HepG2 (cell line): ENCODE data around the gene OR2T10. TPM values are rescaled to one million over a fixed set of nuclear protein-coding genes. Genes with fewer than 3 reads are reported as not detected.
A peak's percentile ranks its signal among the peaks of the same experiment; 100 is the strongest.

Source experiments
- EHMT2 ChIP-seq: fragments of 200-600 bp; sonication (generic); IDR thresholded peaks from 2 replicates; pipeline ENCODE4 v1.7.0; 2017; ENCODE audit warnings: antibody characterized with exemption, low read depth, low read length, borderline replicate concordance
- FOXA3 ChIP-seq: IDR thresholded peaks from 2 replicates; pipeline ENCODE4 v1.6.1; 2016; ENCODE audit warnings: missing genetic modification reagents, missing compliant biosample characterization
- KDM5B ChIP-seq: sonication (generic); formaldehyde crosslinking; IDR thresholded peaks from 2 replicates; pipeline ENCODE4 v1.4.0; 2020; ENCODE audit warnings: missing genetic modification reagents, mild to moderate bottlenecking, borderline replicate concordance
- KLF11 ChIP-seq: IDR thresholded peaks from 2 replicates; pipeline ENCODE4 v1.6.1; 2016; ENCODE audit warnings: missing compliant biosample characterization
- MED1 ChIP-seq: sonication (generic); formaldehyde crosslinking; IDR thresholded peaks from 2 replicates; pipeline ENCODE4 v1.4.0; 2020; ENCODE audit warnings: missing genetic modification reagents
- MIER2 ChIP-seq: IDR thresholded peaks from 2 replicates; pipeline ENCODE4 v1.6.1; 2016; ENCODE audit warnings: missing biosample characterization, missing genetic modification reagents
- MTA1 ChIP-seq: sonication (generic); formaldehyde crosslinking; IDR thresholded peaks from 2 replicates; pipeline ENCODE4 v1.4.0; 2020; ENCODE audit warnings: missing genetic modification reagents, mild to moderate bottlenecking, borderline replicate concordance
- RFXAP ChIP-seq: sonication (generic); formaldehyde crosslinking; IDR thresholded peaks from 2 replicates; pipeline ENCODE4 v1.4.0; 2020; ENCODE audit warnings: missing genetic modification reagents, borderline replicate concordance
- SMARCC2 ChIP-seq: fragments of 450-650 bp; IDR thresholded peaks from 2 replicates; pipeline ENCODE4 v1.6.1; 2017; ENCODE audit warnings: antibody characterized with exemption, mild to moderate bottlenecking
- SRF ChIP-seq: IDR thresholded peaks from 2 replicates; pipeline ENCODE4 v1.6.1; 2011; ENCODE audit warnings: mild to moderate bottlenecking, low read depth, low read length, moderate library complexity
- WIZ ChIP-seq: sonication (generic); formaldehyde crosslinking; IDR thresholded peaks from 2 replicates; pipeline ENCODE4 v1.5.1; 2020; ENCODE audit warnings: mild to moderate bottlenecking, missing genetic modification reagents
- polyA plus RNA-seq, 8 experiments: library from polyadenylated mRNA; depleted of rRNA in 3 of 8; stranded (reverse) in 7 of 8; unstranded in 1 of 8; fragments of >200 nt; fragmentation: Illumina TruSeq in 4 of 8; extraction: Trizol in 4 of 8; gene quantifications; 2 replicates each; pipeline versions ENCODE4 v1.2.1 to v1.2.3, GENCODE V29; 2011 to 2016; ENCODE audit warnings: low read depth in 4 of 8, missing spikeins in 1 of 8, mixed read lengths in 1 of 8; ENCODE audit not compliant: insufficient read depth in 1 of 8
- total RNA-seq, 5 experiments: library from RNA; depleted of rRNA; stranded (reverse); fragments of >200 nt; fragmentation: Illumina TruSeq; extraction: Trizol; gene quantifications; 2 replicates each; pipeline ENCODE4 v1.2.3, GENCODE V29; 2016; ENCODE audit warnings: low read depth in 1 of 5
- TF ChIP-seq, protein P1 (sequence below): sonication (generic); formaldehyde crosslinking; IDR thresholded peaks from 2 replicates; pipeline ENCODE4 v1.4.0; 2020; ENCODE audit warnings: mild to moderate bottlenecking, missing genetic modification reagents, borderline replicate concordance
- TF ChIP-seq, protein P2 (sequence below): sonication (generic); formaldehyde crosslinking; IDR thresholded peaks from 2 replicates; pipeline ENCODE4 v1.4.0; 2020; ENCODE audit warnings: low read depth, mild to moderate bottlenecking, missing genetic modification reagents
- TF ChIP-seq, protein P3 (sequence below): sonication (generic); formaldehyde crosslinking; IDR thresholded peaks from 2 replicates; pipeline ENCODE4 v1.5.0; 2020; ENCODE audit warnings: missing genetic modification reagents
- TF ChIP-seq, protein P4 (sequence below), 2 experiments: fragments of 450-650 bp in 1 of 2; sonication (generic) in 1 of 2; formaldehyde crosslinking; IDR thresholded peaks; 2 replicates each; pipeline versions ENCODE4 v1.5.0 to v1.8.0; 2020 to 2022; ENCODE audit warnings: mild to moderate bottlenecking in 1 of 2, missing genetic modification reagents in 1 of 2
- TF ChIP-seq, protein P5 (sequence below): IDR thresholded peaks from 2 replicates; pipeline ENCODE4 v1.6.1; 2016; ENCODE audit warnings: mild to moderate bottlenecking
- TF ChIP-seq, protein P6 (sequence below): sonication (generic); formaldehyde crosslinking; conservative IDR thresholded peaks from 2 replicates; pipeline ENCODE4 v1.4.0; 2020; ENCODE audit warnings: mild to moderate bottlenecking, missing genetic modification reagents, moderate library complexity

The OR2T10 gene
- total and polyA plus RNA-seq, 2 of the 13 experiments (the other 11 are each of a cell fraction or from before 2014, with no cell fraction given), result not detected

DNA sequence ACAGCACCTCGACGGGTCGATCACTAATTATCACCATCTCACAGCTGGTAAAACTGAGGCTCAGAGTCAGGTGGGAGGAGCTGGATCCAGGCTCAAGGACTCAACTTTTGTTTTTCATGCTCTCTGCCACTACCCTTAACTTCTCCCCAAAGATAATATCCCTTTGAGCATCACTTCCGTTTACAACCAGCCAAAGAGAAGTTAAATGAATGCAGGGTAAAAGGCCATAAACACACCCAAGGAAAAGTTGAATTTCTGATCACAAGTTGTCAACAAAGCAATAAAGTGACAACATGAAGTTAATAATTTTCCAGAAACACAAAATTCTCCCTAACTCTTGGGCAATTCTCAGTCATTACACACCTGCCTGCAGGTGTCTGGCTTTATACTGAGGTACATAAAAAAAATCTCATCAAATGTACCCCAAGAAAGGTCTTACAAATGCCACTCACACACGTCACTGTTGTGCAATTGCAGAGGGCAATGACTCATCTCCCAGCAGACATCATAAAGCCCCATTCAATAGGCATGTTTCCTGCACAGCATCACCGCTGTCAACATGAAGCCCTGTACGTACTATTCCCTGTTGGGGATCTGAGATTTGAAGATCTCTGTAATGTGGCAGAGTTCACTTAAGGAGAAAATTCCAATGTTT is 34.0 kb upstream of the OR2T10 start (continued):
- TF ChIP-seq RFXAP (CRISPR knock-in tag), result no peak
- TF ChIP-seq, protein P1, sequence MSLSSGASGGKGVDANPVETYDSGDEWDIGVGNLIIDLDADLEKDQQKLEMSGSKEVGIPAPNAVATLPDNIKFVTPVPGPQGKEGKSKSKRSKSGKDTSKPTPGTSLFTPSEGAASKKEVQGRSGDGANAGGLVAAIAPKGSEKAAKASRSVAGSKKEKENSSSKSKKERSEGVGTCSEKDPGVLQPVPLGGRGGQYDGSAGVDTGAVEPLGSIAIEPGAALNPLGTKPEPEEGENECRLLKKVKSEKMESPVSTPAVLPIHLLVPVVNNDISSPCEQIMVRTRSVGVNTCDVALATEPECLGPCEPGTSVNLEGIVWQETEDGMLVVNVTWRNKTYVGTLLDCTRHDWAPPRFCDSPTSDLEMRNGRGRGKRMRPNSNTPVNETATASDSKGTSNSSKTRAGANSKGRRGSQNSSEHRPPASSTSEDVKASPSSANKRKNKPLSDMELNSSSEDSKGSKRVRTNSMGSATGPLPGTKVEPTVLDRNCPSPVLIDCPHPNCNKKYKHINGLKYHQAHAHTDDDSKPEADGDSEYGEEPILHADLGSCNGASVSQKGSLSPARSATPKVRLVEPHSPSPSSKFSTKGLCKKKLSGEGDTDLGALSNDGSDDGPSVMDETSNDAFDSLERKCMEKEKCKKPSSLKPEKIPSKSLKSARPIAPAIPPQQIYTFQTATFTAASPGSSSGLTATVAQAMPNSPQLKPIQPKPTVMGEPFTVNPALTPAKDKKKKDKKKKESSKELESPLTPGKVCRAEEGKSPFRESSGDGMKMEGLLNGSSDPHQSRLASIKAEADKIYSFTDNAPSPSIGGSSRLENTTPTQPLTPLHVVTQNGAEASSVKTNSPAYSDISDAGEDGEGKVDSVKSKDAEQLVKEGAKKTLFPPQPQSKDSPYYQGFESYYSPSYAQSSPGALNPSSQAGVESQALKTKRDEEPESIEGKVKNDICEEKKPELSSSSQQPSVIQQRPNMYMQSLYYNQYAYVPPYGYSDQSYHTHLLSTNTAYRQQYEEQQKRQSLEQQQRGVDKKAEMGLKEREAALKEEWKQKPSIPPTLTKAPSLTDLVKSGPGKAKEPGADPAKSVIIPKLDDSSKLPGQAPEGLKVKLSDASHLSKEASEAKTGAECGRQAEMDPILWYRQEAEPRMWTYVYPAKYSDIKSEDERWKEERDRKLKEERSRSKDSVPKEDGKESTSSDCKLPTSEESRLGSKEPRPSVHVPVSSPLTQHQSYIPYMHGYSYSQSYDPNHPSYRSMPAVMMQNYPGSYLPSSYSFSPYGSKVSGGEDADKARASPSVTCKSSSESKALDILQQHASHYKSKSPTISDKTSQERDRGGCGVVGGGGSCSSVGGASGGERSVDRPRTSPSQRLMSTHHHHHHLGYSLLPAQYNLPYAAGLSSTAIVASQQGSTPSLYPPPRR (CRISPR knock-in tag), result no peak
- peak; percentile 16; the same call in 1 of the 2 replicates for TF ChIP-seq FOXA3
- TF ChIP-seq SMARCC2, result no peak
- no peak for TF ChIP-seq WIZ
- TF ChIP-seq, protein P2, sequence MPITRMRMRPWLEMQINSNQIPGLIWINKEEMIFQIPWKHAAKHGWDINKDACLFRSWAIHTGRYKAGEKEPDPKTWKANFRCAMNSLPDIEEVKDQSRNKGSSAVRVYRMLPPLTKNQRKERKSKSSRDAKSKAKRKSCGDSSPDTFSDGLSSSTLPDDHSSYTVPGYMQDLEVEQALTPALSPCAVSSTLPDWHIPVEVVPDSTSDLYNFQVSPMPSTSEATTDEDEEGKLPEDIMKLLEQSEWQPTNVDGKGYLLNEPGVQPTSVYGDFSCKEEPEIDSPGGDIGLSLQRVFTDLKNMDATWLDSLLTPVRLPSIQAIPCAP, result no peak
- TF ChIP-seq MTA1 (CRISPR knock-in tag), result no peak
- TF ChIP-seq KLF11 (CRISPR knock-in tag), result no peak
- no peak for TF ChIP-seq KDM5B (CRISPR knock-in tag)
- TF ChIP-seq, protein P3, sequence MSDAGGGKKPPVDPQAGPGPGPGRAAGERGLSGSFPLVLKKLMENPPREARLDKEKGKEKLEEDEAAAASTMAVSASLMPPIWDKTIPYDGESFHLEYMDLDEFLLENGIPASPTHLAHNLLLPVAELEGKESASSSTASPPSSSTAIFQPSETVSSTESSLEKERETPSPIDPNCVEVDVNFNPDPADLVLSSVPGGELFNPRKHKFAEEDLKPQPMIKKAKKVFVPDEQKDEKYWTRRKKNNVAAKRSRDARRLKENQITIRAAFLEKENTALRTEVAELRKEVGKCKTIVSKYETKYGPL (CRISPR knock-in tag), result no peak
- no peak for TF ChIP-seq EHMT2
- TF ChIP-seq, protein P4, sequence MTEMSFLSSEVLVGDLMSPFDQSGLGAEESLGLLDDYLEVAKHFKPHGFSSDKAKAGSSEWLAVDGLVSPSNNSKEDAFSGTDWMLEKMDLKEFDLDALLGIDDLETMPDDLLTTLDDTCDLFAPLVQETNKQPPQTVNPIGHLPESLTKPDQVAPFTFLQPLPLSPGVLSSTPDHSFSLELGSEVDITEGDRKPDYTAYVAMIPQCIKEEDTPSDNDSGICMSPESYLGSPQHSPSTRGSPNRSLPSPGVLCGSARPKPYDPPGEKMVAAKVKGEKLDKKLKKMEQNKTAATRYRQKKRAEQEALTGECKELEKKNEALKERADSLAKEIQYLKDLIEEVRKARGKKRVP (CRISPR knock-in tag; IDR thresholded peaks at IDR 0.05), result 0 out of 4 replicates have a peak, but pooled peaks of 1 of the 2 experiments have one; percentile 30
- TF ChIP-seq, protein P5, sequence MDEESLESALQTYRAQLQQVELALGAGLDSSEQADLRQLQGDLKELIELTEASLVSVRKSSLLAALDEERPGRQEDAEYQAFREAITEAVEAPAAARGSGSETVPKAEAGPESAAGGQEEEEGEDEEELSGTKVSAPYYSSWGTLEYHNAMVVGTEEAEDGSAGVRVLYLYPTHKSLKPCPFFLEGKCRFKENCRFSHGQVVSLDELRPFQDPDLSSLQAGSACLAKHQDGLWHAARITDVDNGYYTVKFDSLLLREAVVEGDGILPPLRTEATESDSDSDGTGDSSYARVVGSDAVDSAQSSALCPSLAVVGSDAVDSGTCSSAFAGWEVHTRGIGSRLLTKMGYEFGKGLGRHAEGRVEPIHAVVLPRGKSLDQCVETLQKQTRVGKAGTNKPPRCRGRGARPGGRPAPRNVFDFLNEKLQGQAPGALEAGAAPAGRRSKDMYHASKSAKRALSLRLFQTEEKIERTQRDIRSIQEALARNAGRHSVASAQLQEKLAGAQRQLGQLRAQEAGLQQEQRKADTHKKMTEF (CRISPR knock-in tag), result no peak
- TF ChIP-seq MIER2 (CRISPR knock-in tag), result no peak
- TF ChIP-seq SRF, result no peak
- TF ChIP-seq, protein P6, sequence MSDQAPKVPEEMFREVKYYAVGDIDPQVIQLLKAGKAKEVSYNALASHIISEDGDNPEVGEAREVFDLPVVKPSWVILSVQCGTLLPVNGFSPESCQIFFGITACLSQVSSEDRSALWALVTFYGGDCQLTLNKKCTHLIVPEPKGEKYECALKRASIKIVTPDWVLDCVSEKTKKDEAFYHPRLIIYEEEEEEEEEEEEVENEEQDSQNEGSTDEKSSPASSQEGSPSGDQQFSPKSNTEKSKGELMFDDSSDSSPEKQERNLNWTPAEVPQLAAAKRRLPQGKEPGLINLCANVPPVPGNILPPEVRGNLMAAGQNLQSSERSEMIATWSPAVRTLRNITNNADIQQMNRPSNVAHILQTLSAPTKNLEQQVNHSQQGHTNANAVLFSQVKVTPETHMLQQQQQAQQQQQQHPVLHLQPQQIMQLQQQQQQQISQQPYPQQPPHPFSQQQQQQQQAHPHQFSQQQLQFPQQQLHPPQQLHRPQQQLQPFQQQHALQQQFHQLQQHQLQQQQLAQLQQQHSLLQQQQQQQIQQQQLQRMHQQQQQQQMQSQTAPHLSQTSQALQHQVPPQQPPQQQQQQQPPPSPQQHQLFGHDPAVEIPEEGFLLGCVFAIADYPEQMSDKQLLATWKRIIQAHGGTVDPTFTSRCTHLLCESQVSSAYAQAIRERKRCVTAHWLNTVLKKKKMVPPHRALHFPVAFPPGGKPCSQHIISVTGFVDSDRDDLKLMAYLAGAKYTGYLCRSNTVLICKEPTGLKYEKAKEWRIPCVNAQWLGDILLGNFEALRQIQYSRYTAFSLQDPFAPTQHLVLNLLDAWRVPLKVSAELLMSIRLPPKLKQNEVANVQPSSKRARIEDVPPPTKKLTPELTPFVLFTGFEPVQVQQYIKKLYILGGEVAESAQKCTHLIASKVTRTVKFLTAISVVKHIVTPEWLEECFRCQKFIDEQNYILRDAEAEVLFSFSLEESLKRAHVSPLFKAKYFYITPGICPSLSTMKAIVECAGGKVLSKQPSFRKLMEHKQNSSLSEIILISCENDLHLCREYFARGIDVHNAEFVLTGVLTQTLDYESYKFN (CRISPR knock-in tag), result no peak
- no peak for TF ChIP-seq MED1 (CRISPR knock-in tag)
